GOT3 (cell line): ENCODE data around the gene AMPD3.

ENCODE experiments used
- DNase-seq: peaks from one replicate; lab custom pipeline; 2025; ENCODE audit warnings: mixed read lengths; lab: John Stamatoyannopoulos, UW

AMPD3 gene

DNA sequence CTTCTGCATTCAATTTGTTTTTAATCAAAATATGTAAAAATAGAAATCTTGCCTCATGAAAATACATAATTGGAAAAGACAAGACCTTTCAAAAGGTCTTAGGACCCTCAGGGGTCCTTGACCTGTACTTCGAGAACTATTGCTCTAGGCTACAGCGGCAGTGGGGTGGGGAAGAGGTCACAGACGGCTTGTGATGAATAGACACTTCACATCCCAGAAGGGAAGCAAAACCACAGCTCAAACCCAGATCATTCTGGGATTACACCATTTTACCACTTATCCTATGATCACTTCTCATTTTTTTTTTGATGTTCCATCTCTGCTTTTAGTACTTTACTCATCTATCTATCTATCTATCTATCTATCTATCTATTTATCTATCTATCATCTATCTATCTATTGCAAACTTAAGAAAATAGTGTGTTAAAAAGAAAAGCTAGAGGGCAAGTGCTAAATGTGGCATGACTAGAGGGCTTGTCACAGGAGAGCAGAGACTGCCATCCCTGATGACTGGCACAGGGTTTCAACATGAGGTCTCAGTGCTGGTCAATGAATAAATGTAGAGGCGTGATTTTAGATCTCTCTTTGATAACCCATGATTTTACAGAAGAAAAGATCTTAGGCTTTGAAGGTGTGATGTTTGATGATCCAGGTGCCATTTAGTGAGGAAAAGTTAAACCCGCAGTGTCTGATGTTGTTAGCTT is 48.9 kb downstream of the AMPD3 start:
- DNase-seq: no peak

DNA sequence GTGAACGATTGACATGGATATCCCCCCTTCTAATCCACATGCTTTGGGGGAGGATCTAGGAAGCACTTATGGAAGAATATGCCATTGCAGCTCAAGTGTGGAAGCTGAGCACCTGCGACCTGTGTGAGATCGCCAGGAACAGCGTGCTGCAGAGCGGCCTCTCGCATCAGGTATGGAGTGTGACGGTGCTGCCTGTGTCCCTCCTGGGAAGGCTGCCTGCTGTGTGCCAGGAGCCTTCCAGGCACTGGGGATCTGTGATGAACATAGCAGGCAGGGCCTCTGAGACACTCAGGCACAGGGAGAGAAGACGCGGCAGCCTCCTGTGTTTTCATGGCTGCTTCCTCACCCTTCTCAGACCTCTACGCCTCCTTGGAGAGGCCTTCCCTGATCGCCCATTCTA is 49.4 kb downstream of the AMPD3 start:
- DNase-seq: no peak

DNA sequence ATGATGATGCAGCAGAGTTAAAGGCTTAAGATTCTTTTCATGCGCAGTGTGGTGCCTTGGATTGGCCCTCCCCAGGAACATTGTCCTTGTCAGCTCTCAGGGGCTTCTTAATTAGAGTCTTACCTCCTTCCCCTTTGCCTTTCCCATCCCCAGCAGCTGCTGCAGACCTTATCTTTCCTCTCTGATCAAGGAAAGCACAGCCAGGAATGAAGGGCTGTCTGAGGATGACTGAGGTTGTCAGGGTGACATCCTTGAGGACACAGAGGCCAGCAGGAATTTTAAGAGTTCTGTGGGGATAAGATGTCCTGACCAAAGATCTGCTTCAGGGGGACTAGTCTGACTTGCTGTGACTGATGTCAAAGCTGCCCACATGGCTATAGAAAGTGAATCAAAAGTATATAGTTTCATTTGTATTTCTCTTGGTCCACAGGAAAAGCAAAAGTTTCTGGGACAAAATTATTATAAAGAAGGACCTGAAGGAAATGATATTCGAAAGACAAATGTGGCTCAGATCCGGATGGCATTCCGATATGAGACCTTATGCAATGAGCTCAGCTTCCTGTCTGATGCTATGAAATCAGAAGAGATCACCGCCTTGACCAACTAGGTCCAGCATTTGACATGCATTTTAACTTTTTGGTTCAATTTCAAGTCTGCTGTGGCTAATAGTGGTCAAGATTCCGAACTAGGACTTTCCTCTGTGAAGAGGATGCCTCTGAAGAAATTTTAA is 50.4 kb downstream of the AMPD3 start:
- DNase-seq: no peak

DNA sequence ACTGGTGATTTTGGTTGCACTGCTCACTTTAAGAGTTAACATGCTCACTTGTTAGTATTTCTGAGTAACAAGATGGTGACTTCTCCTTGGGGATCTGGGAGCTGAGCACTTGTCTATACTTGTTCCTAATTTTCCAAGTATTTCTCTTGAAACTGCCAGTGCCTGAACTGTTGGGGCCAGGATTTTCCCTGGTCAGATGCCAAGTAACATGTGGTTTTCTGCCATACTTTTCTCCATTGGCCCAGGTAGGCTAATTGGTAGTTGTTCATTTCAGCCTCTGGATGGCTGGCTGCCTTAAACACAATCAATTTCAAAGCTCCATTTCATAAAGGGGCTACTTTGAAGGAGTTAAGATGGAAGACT is 50.9 kb downstream of the AMPD3 start:
- no peak for DNase-seq

DNA sequence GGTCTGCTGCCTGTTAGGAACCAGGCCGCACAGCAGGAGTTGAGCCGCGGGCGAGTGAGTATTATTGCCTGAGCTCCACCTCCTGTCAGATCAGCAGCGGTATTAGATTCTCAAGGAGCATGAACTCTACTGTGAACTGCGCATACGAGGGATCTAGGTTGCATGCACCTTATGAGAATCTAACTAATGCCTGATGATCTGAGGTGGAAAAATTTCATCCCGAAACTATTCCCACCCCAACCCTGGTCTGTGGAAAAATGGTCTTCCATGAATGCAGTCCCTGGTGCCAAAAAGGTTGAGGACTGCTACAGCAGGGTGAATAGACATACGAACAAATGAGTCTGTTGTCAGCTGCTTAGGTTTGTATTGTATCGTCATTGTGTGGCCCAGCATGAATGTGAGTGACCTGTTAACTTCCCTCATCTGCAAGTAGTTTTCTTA is 56.1 kb downstream of the AMPD3 start:
- no peak for DNase-seq

DNA sequence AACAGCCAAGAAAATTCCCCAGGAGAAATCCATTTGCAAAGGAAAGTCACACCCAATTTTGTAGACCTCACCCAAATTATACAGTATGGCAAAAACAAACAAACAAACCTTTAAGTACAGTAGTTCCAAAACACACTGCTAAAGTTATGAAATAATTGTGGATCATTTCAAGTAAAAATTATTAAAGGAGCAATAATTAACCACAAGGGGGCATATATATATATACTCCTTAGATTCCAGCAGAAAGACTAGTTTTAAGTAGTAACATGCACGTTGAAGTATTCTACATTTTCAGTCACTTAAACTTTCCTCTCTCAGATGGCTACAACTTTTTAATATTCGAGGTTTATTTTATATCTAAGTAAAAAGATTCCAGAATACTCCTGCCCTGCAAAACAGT is 59.1 kb downstream of the AMPD3 start:
- DNase-seq: no peak

DNA sequence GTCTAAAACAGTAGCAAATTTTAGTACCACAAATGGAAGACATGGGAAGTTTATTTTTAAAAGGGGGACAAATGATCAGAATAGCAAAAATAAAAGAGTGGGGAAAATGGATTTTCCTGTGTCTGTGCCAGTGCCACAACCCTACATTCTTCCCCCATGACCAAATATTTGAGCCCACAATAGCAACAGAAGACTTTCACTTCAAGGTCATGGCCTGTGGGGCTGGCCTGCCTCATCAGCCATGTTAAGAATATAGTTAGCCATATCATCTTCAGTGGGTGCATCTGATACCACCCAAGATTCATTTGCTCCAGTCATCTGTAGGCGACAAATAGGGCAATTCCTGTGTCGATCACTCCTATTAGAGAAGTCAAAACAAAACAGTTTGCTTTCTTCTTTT is 59.6 kb downstream of the AMPD3 start:
- no peak for DNase-seq

DNA sequence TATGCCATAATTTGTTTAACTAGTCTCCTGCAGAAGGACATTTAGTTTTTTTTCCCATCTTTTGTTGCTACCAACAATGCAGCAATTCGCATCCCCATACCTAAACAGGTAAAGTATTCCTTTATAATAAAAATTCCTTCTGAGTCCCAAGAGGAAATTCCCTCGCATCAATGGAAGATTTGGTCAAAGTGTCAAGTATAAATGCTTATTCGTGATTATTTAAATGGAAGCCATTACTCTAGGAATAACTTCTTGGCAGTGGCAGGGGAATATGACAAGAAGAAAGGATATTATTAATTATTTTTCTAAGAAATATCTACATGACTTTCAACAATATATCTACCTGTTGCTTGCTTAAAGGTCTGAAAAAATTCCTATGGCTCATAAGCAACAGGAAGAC is 60.4 kb downstream of the AMPD3 start:
- no peak for DNase-seq

DNA sequence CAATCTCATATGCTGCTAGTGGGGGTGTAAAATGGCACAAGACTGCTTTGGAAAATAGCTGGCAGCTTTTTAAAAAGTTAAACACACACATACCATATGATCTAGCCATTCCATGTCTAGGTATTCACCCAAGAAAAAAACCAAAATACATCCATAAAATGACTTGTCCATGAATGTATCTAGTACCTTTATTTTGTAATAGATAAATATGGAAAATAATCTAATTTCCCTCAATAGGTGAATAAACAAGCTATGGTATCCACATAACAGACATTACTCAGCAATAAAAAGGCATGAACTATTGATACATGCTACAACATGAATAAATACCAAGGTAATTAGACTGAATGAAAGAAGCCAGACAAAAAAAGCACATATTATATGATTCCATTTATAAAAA is 63.1 kb downstream of the AMPD3 start:
- DNase-seq: no peak

DNA sequence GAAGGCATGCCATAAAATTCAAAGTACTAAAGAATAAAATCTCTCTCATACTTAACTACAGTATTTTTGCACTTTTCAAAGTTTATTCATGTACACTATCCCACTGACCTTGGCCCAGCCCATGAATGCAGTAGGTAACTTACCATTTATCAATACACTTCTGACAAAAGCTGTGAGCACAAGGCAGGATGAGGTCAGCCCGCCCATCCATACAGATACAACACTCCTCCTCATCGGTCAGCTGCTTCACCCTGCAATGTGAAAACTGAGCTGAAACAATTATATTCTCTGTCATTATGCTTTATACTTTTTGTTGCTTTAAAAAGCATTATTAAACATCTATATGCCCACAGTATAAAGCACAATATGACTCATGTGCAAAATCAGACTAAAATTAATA is 63.8 kb downstream of the AMPD3 start:
- no peak for DNase-seq

DNA sequence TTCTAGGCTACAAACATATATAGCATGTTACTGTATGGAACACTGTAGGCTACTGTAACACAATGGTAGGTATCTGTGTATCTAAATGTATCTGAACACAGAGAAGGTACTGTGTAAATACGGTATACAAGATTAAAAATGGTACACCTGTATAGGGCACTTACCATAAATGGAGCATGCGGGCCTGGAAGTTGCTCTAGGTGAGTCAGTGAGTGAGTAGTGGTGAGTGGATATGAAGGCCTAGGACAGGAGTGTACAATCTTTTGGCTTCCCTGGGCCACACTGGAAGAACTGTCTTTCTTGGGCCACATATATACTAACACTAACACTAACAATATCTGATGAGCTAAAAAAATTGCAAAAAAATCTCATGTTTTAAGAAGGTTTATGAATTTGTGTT is 64.6 kb downstream of the AMPD3 start:
- no peak for DNase-seq

DNA sequence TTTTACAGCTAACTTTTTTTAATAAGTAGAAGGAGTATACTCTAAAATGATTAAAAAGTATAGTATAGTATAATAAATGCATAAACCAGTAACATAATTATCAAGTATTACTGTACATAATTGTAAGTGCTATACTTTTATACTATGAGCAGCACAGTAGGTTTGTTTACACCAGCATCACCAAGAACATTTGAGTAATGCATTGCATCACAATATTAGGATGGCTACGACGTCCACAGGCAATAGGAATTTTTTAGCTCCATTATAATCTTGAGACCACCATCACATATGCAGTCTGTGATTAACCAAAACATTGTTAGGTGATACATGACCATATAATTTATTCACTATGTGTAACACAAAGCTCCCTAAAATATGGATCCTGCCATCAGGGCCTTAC is 65.5 kb downstream of the AMPD3 start:
- DNase-seq: no peak

DNA sequence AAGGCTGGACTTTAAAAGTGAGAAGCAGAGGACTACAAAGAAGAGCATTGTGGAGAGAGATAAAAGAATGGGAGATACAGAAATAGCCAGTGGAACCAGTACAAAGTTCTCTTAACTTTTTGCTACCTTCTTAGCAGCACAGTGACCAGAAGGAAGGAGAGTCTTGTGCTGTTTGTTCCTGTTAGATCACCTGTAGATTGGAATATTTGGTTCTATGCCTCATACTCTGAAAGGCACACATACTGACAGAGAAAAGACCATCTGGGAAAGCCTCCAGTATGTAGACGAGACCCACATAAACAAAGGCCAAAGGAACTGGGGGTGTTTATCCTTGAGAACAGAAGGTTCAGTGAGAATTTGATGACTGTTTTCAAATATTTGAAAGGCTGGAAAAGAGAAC is 67.2 kb downstream of the AMPD3 start:
- no peak for DNase-seq

DNA sequence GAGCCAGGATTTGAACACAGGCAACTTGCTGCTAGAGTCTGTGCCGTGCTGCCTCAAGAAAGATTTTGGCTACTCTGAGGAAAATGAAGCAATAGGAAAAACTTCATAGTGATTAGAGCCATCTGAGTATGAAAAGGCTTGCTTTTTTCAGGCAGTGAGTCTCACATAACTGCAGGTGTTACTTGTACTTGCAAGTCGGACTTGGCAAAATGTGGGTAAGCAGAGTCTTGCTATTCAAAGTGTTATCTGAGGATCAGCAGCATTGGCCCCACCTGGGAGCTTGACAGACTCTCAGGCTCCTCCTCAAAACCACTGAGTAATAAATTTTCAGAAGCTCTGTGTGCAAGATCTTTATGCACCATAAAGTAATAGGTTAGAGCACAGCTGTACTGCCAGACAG is 67.9 kb downstream of the AMPD3 start:
- DNase-seq: no peak

DNA sequence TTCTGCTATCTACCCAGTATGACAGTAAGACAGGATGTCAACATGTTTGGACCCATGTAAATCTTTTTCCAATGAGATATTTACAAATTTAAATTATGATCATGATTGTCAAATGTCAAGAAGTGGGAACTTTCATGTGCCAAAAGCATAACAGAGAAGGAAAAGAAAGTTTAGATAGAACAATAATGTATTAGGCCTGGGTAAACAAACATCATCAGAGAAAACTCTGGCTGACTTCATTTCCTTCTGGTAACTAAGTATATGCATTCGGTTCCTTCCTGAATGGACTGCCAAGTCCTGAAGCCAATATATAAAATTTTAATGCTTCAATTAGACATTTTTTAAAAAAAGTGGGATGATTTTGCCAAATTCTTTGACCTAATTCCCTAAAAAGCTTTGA is 69.4 kb downstream of the AMPD3 start:
- no peak for DNase-seq

DNA sequence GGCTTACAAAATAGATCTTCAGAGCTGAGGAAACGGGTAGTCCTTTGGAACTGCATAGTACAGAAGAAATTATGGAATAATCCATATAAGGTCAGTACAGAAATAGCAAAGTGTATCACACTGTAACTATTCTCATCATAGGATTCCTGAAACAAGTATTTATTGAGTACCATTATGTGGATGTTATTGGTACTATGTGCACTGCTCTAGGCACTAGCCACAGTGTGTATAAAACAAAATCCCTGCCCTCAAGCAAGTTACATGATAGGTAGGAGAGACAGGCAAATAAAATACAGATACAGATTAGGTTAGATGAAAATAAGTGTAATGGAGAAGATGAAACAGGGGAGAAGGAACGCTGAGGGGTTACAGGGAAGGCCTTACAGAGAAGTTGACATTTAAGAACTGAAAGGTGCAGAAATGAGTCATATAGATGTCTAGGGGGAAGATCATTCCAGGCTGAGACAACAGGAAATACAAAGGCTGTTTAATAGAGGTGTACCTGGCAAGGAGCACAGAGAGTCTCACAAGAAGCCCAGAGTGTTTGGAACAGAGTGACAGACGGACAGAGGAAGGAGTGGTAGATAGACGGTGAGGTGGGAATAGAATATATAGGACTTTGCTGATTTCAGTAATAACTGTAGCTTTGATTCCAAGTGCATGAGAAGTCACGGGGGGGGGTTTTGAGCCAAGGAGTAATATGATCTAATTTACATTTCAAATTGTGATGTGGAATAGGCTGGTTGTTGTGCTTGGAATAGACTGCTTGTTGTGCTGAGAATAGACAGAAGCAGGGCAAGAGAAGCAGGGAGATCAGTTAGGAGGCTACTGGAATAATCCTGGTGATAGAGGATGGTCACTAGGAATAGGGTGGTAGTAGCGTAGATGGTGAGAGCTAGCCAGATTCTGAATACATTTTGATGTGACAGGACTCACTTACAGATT is 72.2 kb downstream of the AMPD3 start:
- no peak for DNase-seq

DNA sequence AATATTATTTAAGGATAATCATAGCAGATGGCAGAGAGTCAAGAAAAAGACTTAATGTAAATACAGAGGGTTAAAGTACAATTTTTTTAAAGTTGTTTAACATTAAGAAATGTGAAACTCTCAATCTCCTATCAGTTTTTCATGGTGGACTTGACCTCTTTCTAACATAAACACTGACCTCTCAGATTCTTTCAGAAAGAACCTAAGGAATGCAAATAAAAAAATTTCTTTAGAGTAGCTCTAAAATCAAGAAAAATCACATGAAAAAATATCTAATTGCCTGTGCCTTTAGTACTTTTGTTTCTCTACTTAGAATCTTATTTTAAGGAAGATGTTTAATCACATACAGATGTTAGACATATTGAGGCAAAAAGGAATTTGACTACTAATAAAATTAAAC is 73.1 kb downstream of the AMPD3 start:
- no peak for DNase-seq

DNA sequence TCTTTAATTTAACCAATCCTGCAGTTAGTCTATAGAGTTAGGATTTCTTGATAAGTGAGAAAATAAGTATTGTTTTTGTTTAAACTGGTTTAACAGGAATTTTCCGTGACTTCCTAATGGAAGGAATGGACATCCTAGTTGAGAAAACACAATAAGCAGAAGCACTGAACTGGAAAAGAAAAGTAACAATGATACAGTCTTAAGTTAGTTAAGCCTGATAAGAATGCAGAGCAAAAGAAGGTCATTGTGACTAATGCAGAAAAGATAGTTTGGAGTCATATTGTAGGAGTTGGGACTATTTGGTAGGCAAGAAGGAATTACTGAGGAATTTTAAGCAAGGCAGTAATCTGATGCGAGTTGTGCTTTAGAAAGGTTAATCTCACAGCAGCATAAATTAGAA is 74.2 kb downstream of the AMPD3 start:
- DNase-seq: no peak

DNA sequence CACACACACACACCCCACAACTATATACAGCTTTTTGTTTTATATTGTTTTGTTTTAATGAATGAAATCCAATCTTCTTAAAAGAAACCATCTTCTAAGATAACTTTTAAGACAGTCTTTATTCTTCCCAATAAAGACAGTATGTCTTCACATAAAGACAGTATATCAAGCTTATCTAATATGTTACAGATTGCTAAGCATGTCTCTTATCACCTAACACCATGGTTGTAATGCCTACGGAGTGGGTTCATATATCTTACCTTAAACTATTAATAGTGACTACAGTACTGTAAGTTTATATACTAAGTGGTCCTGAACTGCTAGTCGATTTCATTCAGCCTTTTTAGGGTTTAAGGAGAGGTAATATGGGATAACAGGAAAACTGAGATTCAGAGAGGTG is 77.5 kb downstream of the AMPD3 start:
- no peak for DNase-seq

DNA sequence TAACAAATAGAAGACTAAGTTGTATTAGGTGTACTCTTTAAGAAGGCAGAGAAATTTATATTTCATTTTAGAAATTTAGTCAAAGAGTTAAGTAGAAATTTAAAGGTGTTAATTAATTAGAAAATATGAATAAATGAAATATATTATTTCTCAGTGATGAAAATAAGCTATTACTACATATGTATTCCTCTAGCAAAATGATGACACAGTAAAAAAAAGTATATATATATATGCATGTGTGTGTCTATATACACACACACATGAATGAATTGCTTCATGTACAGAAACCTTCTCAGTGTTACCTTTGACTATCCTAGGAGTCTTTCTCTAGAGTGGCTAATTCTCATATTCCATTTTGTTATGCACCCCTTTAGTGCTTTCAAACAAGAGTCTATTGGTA is 78.3 kb downstream of the AMPD3 start:
- no peak for DNase-seq

DNA sequence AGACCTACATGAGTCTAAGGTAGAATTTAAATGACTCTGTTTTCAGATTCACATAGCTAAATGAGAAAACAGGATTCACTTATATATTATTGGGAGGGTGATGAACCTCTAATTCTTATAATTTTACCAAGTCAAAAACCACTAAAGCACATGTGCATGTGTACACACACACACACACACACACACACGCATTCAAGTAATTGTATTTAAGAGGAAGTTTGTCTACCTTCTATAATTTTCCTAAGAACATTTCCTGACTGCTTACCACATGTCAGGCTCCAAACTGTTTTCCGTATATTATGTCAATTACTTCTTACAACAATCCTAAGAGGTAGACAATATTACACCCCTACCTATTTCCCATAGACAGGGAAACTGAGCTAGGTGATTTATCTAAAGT is 79.3 kb downstream of the AMPD3 start:
- no peak for DNase-seq

DNA sequence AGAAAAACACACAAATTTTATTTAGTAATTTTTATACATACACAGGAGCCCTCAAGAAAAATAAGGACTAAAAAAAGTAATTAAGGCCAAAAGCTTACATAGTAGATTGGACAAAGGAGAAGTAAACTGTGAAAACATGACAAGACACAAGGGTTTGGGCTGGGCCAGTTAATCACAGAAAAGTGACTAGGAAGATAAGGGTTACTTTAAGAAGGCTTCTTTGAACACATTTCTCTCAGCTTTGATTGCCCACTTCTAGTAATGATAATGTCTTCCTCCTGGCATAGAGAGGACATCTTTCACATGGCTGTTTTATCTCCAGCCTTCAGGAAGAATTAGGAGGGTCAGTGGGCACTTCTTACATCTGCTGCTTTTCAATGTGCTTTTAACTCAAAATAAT is 82.5 kb downstream of the AMPD3 start:
- no peak for DNase-seq

DNA sequence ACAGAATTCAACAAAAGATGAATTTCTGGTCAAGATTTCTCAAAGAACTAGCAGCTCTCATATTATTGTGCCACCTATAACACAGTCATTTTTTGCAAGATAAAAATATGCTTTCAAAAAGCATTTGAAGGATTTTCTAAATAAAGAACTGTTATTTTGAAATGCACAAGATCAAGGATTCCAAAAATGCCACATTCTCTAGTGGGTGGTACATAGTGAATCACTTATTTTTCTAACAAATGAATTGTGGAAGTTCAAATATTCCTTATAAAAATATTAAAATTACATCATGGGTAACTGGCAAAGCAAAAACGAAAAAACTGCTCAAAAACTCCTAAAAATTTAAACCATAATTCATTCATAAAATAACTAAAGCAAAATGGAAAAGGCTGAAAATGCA is 83.9 kb downstream of the AMPD3 start:
- no peak for DNase-seq
